ENCODE results near the gene ATP8A1.

Gene ATP8A1

GRCh38 chr4:42646999-42647541 lies 9.8 kb downstream of the ATP8A1 start:
- DNase-seq = no peak

- DNase-seq = no peak
Measured at GRCh38 chr4:42646013-42646784, 10.7 kb downstream of the ATP8A1 start.

- DNase-seq = no peak
Measured at GRCh38 chr4:42644897-42645296, 12.0 kb downstream of the ATP8A1 start.

GRCh38 chr4:42643685-42644084 lies 13.2 kb downstream of the ATP8A1 start:
- DNase-seq = no peak

- no peak for DNase-seq
Measured at GRCh38 chr4:42642845-42643615, 13.9 kb downstream of the ATP8A1 start.

GRCh38 chr4:42642101-42642797 lies 14.7 kb downstream of the ATP8A1 start:
- DNase-seq = no peak

- no peak for DNase-seq
Measured at GRCh38 chr4:42641656-42642055, 15.2 kb downstream of the ATP8A1 start.

- DNase-seq = no peak
Measured at GRCh38 chr4:42641161-42641560, 15.7 kb downstream of the ATP8A1 start.

- DNase-seq = no peak
Measured at GRCh38 chr4:42640613-42641012, 16.3 kb downstream of the ATP8A1 start.

- no peak for DNase-seq
Measured at GRCh38 chr4:42638993-42639392, 17.9 kb downstream of the ATP8A1 start.

GRCh38 chr4:42638321-42638720 lies 18.6 kb downstream of the ATP8A1 start:
- DNase-seq = no peak

GRCh38 chr4:42637867-42638266 lies 19.0 kb downstream of the ATP8A1 start:
- no peak for DNase-seq

GRCh38 chr4:42637104-42637503 lies 19.8 kb downstream of the ATP8A1 start:
- no peak for DNase-seq

- DNase-seq = no peak
Measured at GRCh38 chr4:42636645-42636949, 20.3 kb downstream of the ATP8A1 start.

- DNase-seq = no peak
Measured at GRCh38 chr4:42633605-42634388, 23.1 kb downstream of the ATP8A1 start.

- no peak for DNase-seq
Measured at GRCh38 chr4:42632653-42633382, 24.1 kb downstream of the ATP8A1 start.

GRCh38 chr4:42630908-42631307 lies 26.0 kb downstream of the ATP8A1 start:
- DNase-seq = no peak

GRCh38 chr4:42628740-42629139 lies 28.2 kb downstream of the ATP8A1 start:
- DNase-seq = no peak

GRCh38 chr4:42627885-42628646 lies 28.8 kb downstream of the ATP8A1 start:
- DNase-seq = peak; percentile 56

GRCh38 chr4:42626629-42627146 lies 30.2 kb downstream of the ATP8A1 start:
- DNase-seq = no peak

GRCh38 chr4:42625329-42625728 lies 31.6 kb downstream of the ATP8A1 start:
- DNase-seq = no peak
